KG1 (cell line): Measurements from ENCODE around the gene GPER1.
A peak's percentile ranks its signal among the peaks of the same experiment; 100 is the strongest.

Source experiments
- DNase-seq: peaks from one replicate; lab custom pipeline; 2025; lab: John Stamatoyannopoulos, UW

Gene GPER1

DNA sequence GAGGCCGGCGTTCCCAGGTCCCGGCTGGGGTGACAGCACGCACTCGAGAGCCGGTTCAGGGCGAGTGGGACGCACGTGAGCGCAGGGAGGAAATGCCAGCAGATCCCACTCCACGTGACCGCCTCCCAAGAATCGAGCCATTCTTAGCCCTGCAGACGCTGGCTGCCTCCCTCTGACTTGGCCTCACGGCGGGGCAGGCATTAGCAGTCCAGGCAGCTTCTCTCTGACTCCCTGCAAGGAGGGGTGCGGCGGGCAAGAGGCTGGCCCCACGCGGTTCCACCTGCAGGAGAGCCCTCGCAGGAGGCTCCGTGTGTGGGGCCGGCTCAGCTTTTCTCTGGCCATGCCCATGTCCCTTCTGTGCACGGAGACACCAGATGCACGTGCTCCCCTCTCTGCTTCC lies 33.5 kb upstream of the GPER1 start:
- no peak for DNase-seq

DNA sequence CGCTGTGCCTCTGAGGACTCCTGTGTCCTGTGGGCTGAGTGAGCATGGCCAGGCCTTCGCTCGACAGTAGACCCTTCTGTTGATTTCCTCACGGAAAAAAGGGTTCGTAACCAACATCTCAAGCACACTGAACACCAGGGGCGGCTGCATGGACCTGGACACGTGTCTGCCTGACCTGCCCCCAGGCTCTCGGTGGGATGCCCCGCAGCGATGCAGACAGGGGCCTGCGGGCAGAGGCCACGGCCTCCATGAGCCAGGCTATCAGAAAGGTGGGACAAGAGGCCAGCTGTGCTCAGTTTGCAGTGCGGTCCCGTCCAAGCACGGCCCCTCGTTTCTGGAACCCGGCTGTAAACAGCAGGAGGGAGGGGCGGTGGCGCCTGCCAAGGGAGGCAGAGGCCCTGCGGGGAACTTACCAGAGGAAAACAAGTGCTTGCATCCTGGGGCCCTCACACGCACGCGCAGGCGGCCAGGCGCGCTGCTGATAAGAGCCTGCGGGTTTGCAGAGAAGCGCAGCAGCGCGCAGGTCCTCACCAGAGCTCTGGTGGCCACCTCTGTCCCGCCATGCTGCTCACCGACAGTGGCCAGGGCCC lies 33.0 kb upstream of the GPER1 start:
- DNase-seq, result no peak

DNA sequence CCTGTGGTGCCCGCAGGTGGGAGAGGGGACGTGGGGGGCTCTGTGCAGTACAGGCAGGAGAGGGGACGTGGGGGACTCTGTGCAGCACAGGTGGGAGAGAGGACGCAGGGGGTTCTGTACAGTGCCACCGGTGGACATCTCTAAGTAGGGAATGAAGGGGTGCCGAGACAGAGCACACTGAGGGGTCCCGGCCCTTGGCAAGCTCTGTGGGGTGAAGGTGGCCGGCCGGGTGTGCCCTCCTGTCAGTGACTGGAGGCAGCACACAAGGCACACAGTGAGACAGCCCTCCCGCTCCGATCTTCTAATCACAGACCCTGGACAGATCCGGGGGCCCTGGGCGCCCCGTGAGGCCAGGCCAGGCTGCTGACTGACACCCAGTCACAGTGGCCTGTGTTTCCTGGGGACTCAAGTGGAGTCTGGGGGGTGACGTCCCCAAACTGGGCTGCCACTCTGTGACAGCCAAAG lies 32.4 kb upstream of the GPER1 start:
- no peak for DNase-seq

DNA sequence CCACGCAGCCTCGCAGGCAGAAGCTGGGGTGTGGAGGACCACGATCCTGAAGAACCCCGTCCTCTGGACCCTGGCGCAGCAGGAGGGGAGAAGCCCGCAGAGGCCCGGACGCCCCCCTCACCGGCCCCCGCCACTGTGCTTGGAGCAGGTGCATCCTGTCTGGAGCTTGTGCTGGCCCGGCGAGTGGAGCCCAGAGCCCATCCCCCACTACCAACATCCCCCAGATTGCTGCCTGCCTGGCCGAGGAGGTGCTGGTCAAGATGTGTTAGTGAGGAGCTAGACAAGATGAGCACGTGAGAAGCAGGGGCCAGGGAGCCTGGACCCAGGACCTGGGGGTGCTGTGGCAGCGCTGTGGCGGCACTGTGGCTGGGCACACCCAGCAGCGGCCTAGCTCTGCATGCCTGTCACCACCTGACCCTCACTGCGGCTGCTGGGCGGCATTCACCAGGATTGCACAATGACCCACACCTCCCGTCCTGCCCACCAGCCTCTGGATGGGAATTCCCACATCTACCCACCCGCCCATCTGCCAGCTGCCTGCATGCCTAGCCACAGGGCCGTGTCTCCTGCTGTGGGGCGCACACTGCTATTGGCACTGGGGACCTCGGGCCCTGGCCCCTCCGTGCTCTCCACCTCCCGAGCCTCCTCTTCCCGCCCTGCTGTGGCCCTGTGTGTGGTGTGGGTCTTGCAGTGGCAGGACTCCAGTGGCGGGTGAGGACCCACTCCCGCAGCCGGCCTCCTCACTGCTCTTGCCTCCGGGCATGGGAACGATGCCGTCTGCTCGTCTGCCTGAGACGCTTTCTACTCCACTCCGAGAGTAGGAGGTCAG lies 31.7 kb upstream of the GPER1 start:
- DNase-seq, result no peak

DNA sequence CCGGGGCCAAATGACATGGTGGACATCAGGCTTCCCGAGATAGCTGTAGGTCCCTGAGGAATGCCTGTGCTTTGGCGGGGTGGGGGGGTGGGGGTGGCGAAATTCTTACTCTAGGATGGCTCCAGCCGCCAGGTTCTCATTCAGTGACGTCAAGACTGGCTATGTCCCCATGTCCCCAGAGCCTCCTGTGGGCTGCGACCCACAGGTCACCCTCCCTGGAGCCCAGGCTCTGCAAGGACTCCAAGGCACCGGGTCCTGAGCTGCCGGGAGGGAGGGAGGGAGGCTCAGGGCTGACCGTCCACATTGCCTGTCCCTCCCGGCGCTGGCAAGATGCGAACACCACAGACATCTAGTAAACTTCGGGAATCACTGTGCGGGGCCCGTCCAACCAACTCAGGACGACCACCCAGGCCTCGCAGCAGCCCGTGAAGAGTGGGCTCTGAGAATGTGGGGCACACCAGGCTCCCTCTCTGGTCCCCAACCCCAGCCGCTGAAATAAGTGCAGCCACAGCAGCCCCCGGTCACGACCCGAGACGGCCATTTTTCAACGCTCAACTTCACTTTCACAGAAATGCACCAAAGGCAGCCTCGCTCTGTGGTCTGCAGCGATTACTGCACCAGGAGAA lies 31.0 kb upstream of the GPER1 start:
- DNase-seq, result no peak

DNA sequence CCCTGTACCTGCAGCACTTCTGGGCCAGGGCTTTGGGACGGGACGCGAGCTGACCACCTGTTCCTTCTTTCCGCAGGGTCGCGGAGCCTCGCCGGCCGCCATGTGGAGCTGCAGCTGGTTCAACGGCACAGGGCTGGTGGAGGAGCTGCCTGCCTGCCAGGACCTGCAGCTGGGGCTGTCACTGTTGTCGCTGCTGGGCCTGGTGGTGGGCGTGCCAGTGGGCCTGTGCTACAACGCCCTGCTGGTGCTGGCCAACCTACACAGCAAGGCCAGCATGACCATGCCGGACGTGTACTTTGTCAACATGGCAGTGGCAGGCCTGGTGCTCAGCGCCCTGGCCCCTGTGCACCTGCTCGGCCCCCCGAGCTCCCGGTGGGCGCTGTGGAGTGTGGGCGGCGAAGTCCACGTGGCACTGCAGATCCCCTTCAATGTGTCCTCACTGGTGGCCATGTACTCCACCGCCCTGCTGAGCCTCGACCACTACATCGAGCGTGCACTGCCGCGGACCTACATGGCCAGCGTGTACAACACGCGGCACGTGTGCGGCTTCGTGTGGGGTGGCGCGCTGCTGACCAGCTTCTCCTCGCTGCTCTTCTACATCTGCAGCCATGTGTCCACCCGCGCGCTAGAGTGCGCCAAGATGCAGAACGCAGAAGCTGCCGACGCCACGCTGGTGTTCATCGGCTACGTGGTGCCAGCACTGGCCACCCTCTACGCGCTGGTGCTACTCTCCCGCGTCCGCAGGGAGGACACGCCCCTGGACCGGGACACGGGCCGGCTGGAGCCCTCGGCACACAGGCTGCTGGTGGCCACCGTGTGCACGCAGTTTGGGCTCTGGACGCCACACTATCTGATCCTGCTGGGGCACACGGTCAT lies 30.3 kb upstream of the GPER1 start:
- no peak for DNase-seq

DNA sequence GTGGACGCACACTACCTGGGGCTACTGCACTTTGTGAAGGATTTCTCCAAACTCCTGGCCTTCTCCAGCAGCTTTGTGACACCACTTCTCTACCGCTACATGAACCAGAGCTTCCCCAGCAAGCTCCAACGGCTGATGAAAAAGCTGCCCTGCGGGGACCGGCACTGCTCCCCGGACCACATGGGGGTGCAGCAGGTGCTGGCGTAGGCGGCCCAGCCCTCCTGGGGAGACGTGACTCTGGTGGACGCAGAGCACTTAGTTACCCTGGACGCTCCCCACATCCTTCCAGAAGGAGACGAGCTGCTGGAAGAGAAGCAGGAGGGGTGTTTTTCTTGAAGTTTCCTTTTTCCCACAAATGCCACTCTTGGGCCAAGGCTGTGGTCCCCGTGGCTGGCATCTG lies 29.6 kb upstream of the GPER1 start:
- no peak for DNase-seq

DNA sequence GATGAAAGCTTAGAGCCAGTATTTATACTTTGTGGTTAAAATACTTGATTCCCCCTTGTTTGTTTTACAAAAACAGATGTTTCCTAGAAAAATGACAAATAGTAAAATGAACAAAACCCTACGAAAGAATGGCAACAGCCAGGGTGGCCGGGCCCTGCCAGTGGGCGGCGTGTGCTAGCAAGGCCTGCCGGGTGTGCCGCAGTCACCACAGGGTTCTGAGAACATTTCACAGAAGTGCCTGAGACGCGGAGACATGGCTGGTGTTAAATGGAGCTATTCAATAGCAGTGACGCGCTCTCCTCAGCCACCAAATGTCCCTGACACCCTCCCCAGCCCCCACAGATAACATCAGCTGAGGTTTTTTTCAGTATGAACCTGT lies 29.1 kb upstream of the GPER1 start:
- no peak for DNase-seq

DNA sequence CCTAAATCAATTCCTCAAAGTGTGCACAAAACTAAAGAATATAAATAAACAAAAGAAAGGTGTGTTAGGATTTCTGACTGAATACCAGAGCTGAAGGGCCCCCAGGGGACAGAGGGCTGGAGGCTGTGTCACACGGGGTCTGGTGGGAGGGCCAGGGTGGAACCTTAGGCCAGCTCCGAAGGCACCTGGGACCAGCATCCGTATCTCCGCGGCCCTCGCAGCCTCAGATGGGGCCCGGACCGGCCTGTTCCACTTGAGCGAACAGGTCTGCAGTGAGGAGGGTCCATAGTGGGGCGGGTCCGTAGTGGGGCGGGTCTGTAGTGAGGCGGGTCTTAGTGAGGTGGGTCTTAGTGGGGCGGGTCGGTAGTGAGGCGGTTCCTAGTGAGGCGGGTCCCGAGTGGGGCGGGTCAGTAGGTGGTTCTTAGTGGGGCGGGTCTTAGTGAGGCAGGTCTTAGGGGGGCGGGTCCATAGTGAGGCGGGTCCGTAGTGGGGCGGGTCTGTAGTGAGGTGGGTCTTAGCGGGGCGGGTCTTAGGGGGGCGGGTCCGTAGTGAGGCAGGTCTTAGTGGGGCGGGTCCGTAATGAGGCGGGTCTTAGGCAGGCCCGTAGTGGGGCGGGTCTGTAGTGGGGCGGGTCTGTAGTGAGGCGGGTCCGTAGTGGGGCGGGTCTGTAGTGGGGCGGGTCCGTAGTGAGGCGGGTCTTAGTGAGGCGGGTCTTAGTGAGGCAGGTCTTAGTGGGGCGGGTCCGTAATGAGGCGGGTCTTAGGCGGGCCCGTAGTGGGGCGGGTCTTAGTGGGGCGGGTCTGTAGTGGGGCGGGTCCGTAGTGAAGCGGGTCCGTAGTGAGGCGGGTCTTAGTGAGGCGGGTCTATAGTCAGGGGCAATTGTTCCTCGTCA lies 28.5 kb upstream of the GPER1 start:
- DNase-seq, result no peak

DNA sequence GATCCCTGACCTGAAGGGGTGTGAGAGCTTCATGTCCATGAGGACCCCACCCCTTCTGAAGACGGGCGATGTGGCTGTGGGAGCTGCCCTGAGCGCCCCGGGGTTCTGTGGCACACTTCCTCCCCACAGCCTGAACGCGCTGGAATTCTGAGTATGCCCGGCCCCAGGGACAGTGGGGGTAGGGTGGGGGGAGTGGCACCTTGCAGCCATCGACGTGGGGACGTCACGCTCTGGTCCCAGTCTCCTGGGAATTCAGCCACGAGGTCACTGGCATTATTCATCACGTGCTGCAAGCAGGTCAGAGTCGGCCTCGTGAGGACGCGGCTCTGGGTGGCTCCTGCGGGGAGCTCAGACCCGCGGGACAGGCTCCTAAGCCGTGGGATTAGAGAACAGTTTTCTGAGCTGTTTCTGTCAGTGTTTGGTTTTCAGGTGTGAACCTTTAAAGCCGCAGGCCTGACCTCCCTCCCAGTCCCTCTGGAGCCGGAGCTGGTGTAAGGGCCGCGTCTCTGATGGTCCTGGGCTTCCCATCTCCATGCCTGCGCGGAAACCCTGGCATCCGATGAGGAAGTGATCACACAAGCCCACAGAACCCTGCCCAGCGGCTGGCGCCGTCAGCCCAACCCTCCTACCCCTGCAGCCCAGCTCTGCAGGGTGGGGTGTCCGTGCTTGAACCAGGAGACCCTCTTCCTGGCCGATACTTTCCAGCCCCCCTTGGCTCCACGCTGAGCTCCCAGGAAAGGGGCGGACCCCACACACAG lies 27.4 kb upstream of the GPER1 start:
- no peak for DNase-seq

DNA sequence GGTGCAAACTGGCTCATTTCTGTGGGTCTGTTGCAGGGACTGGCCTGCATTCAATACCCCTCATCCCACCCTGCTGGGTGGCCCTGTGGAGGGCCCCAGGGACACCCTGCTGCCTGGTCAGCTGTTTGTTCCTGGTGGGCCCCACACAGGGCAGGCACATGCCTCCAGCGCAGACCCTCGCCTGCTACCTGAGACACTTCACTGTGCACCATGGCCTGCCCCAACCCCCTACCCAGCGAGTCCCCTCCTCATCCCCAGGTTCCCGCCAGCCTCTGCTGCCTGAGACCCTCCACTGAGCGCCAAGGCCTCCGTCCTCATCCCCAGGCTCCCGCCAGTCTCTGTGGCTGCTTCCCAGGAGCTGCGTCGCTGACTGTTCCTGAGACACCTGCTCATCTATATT lies 26.7 kb upstream of the GPER1 start:
- DNase-seq, result no peak

DNA sequence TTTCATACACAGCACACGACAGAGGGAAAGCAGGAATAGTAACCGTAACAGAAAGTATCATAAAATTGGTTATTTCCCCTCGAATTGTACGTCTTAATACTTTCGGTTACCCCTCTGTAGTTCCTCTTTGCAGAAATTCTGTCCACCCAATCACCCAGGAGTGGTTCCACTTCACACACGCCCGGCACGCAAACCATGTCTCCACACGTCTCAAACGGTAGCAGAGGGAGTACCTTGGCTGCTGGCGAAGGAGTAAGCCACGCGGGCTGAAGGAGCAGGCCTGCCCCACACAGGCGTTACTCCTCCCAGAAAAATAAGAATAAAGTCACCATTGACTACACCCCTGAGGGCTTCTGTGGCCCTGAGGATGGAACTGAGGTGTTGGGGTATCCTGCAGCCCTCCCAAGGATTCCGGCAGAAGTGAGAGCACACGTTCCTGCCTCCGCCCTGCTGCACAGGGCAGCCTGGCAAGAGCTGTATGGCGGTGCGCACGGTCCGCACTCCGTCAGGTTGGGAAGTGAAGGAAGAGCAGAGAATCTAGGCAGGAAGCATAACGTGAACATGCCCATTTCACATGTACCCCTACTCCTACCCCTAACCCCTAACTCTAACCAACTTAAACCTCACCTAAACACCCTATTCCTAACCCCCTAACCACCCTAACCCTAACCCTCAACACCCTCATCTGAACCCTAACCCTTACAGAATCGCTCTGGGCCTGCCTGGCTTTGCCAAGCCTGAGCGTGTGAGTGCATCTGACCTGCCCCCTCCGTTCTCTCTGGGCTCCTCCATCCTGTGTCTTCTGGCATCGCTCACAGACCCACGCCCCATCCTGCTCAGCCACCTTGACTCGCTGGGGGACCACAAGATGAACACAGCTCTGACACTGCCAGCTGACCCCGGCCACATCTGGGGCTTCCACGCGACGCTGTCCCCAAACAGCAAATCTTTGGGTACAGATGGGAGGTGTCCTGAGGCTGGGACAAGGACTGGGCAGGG lies 25.3 kb upstream of the GPER1 start:
- DNase-seq, result no peak

DNA sequence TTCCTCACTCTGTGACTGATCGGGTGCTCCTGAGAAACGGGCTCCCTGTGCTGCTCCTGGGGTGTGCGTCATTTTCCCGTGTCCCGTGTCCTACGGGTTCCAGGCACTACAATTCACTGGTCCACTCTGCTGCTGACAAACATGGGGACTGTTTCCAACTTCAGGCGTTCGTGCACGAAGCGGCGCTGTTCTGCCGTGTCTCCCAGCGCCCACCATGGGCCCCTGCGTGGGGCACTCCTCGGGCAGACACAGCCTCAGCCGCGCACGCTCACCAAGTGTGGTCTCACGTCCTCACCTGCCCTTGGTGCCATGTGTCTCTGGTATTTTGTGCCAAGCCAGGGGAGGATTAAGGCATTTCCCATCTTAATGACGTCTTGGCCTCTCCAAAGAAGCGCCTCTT lies 24.6 kb upstream of the GPER1 start:
- DNase-seq, result no peak

DNA sequence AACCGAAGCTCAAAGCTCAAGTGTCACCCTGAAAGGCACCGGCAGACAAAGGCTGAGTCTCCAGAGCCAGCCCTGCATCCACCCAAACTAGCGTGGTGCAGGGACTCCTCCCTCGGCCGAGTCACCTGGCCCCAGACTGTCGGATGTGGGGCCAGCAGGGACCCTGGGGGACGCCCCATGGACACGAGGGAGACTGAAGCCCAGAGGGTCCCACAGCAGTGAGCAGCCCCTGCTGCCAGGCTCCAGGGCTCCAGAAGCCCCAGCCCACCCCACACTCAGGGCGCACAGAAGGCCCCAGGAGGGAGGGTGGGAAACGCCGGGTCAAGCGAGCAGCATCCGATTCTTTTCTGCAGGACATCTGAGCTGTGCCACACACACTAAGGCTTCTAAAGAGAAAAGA lies 23.3 kb upstream of the GPER1 start:
- DNase-seq, result no peak

DNA sequence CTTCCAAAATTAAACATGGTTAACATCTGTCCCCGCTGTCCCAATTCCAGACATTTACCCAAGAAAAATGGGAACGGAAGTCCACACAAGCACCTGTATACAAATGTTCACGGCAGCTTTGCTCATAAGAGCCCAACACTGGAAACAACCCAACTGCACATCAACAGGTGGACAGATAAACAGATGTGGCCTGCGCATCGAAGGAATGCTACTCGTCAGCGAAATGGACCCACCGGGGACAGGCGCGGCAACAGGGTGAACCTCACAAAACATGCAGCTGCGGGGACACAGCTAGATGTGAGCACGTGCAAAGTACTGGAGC lies 22.7 kb upstream of the GPER1 start:
- DNase-seq, result no peak

DNA sequence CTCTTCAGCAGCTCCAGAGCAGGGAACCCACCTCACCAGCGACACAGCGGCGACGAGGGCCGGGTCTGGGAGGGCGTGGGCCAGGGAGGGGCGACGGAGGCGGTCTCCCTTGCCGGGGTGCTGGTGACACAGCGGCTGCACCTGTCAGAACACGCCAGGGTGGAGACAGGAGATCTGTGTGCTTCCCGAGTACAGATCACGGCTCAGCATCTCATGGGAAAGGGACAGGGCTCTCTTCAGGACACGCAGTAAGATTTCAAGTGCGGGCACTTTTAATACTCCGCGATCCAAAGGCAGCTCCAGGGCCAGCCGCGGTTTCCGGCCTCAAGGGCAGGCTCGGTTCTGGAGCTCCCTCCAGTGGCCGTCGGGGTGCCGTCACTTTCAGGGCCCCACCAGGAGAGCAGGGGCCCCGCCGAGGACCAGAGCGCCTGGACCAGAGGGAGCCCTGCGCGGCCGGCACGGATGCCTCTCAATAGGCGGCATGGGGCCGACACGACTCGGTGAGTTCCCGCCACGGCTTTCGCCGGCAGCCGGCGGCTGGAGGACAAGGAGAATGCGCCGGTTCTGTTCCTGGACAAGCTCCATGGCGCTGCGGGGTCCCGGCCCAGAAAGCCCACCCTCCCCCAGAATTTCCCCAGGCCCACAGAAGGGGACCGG lies 22.2 kb upstream of the GPER1 start:
- DNase-seq, result peak; percentile 36

DNA sequence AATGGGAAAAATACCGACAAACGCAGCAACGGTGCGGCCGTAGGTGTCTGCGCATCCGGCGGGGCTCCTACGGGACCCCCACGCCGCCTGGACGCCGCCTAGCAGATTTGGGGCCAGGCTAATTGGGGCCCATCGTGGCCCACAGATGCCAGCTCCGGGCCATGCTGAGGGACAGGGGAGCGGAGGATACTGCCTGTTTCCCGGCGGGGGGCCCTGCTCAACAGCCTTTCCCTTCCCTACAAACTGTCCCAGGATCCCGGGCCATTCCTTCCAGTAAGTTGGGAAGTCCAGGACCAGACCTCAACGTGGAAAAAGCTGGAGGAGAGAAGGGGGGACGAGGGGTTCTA lies 21.7 kb upstream of the GPER1 start:
- DNase-seq, result no peak

DNA sequence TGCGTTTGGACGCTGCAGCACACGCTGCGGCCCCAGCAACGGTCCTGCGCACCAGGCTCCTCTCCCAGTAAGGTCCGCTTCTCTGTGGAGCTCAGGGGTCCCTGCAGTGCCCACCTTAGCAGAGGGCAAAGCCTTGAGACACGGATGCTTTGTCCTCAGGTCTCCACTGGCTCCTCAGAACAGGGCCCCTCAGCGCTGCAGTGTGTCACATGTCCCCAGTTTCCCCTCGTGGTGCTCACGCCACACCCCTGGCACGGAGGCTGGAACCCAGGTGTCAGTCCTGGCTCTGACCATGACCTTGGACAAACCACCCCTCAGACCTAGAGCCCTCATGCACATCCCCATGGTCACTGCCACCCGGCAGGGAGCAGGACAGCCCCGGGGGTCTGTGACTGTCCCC lies 19.9 kb upstream of the GPER1 start:
- DNase-seq, result no peak

DNA sequence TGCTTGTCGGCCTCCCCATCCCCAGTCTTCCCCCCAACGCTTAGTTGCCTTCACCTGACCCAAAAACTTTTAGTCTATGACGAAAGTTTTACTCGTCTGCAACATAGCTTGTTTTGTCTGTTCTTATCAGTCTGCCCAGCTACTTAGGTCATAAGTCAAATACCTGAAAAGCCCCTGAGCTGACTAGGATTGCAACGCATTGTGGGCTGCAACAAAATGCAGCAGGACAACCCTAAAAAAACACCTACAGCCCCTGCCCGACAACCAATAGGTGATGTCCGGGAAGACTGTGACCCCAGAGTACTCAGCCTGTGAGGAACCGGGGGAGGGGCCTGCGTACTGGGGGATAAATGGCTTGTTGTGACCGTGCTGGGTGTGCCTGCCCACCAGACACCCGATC lies 19.3 kb upstream of the GPER1 start:
- no peak for DNase-seq
